Embryonic facial prominence (tissue), 1 donor: ENCODE results near the gene CHRM2.

ENCODE experiments used
- DNase-seq: peaks from one replicate; pipeline ENCODE4 v3.0.0-alpha.2; 2016; ENCODE audit errors: extremely low spot score

CHRM2 gene

GRCh38 chr7:136894789-136895188 is 26.3 kb downstream of the CHRM2 start:
- no peak for DNase-seq

- DNase-seq, result no peak
Observed at GRCh38 chr7:136897676-136898075, 29.2 kb downstream of the CHRM2 start.

- DNase-seq, result no peak
Observed at GRCh38 chr7:136900005-136900404, 31.6 kb downstream of the CHRM2 start.

DNA sequence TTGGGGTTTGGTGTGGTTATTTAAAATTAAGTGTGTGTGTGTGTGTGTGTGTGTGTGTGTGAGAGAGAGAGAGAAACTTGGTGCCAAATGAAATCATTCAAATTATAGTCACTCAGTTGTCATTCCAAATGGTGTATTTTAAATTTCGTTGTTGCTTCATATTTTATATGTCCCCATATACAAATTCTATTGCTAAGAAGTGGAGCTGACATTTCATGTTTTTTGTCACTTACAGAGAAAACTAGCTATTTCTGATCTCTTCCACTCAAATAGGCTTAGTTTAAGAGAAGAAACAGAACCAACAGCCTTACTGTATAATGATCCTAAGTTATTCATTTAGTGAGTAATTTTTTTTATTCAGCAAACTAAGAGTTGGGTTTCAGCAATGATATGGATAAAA is 42.3 kb downstream of the CHRM2 start:
- DNase-seq, result no peak

DNA sequence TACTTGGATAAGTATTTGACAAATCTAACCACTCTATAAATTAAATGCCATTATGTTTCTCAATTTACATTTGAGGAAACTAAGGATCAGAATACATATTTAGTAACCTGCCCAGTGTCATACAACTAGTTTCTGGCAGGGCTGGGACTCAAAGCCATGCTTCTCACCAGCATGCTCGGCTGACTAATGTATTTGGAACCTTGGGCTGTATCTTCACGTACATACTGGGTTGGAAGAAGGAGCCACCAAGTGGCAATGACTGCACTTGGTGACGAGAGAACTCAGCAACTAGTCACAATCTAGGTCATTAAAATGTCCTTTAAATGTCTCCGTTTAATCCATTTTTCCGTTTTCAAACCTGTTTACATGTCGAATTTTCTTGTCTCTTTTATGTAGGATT is 42.9 kb downstream of the CHRM2 start:
- no peak for DNase-seq

DNA sequence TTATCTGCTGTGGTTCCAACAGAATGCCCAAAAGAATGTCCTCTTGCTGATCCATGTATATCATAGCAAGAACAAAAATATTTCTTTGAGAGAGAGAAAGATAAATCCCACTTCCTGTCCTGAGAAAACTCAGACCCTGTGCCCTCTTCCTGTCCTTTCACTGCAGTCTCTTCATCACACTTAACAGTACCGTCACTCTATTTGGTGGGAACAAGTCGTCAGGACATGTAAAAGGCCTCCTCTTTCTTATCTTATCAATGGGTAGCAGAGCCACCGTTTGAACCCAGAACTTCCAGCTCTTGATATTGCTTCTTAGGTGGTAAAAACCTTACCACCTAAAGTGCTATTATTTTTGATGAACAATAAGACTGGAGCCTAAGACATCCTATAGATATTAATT is 43.9 kb downstream of the CHRM2 start:
- DNase-seq, result no peak

DNA sequence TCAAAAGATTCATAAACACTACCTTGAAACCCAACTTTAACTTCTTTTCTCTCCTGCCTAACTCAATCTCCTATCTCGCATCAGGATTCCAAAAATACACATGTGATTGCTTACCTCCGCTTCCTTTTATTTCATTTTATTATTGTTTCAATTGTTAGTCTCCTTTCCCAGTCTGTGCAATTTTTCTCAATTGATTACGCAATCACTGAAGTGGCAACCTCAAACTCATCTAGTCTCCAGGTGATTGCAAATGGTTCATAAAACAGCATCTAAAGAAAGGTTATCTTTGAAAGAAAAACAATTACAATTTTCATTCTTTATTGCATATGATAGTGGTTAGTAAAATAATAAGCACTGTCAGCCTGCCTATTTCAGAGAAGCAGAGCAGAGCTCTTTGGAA is 45.6 kb downstream of the CHRM2 start:
- no peak for DNase-seq

DNA sequence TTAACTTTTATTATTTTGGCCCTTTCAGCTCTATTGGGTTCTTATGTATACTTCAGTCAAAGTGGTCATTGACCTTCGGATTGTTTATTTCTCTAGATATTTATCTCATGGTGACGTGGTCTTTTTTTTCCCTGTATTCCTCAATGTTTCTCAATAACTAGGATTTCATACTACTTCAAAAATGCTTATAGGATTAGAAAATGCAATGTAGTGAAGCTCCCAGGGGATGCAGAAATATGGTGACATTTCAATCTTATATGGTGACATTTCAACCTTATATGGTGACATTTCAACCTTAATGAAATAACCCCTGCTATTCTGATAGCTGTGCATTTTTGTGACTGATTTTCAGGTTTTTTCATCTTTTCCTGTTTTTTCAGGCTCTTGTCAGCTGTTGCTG is 51.4 kb downstream of the CHRM2 start:
- DNase-seq, result no peak

DNA sequence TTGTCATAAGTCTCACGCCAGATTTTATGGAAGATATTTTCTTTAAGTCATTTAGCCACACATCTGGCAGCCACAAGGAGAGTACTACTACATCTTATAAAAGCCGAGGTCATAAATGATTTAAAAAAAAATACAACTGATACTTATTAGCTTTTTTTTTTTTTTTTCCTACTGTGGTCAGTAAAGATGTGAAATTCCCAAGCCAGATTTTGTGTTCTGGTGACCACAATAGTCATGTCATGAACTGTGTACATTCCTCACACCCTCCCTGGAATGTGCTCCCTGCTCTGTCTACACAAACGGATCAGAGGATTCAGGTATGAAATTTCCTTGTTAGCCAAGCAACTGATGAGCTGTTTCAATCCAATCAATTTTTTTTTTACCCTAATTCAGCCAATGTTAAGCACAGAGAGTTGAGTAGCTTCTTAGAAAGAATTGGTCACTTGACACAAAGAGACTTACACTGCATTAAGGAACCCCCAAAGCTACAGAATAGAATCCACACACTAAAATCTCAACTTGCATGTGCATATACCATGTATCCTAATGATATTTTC is 54.7 kb downstream of the CHRM2 start:
- no peak for DNase-seq

GRCh38 chr7:136925044-136925443 is 56.6 kb downstream of the CHRM2 start:
- no peak for DNase-seq

DNA sequence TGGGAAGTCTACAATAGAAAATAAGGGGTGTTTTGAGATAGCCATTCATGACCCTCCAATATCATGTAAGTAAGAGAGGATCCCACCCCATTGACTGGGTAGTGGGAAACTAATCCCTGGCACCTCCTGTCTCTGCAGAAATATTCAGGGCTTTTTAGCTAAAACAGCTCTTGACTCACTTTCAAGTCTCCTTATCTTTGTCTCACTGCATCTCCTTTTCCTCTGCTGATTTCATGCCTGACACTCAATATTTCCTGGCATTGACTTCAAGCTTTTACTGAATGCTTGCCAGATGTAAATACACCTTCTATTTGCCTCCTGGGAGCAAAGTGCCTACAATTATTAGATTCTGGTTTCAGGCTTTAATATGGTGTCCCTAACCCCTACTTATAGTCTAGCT is 57.1 kb downstream of the CHRM2 start:
- no peak for DNase-seq

- DNase-seq, result no peak
Observed at GRCh38 chr7:136931169-136931867, 62.9 kb downstream of the CHRM2 start.

- DNase-seq, result no peak
Observed at GRCh38 chr7:136937436-136937835, 69.0 kb downstream of the CHRM2 start.

DNA sequence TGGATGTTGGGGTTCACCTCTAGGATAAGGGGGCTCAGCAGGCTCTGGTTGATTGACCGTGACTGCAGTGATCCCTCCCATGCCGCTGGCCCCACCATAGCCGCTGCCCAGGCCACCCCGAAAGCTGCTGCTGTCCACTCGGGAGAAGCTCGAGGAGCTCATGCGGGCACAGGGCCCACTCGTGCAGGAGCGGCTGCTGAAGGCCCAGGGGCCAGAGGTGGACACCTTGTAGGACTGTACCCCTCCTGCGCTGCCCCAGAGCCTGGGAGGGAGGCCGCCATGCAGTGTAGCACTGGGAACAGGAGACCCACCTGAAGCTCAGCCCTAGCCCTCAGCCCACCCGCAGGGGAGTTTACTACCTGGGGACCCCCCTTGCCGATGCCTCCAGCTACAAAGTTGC is 70.0 kb downstream of the CHRM2 start:
- DNase-seq, result no peak

DNA sequence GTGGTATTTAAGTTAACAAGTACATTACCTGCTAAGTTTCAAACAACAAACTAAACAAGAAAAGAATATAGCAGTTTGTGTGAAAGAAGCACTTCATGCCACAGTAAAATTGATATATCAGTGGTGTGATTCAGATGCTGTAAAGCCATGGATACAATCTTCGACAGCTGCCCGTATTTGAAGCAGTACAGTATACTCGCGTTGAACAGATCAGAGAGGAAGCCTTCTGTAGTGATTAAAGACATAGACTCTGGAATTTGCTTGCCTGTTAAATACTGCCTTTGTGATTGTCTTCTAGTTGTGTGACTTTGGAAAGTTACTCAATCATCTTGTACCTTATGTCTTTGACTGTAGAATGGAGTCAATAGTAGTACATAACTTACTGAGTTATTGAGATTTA is 71.7 kb downstream of the CHRM2 start:
- no peak for DNase-seq

DNA sequence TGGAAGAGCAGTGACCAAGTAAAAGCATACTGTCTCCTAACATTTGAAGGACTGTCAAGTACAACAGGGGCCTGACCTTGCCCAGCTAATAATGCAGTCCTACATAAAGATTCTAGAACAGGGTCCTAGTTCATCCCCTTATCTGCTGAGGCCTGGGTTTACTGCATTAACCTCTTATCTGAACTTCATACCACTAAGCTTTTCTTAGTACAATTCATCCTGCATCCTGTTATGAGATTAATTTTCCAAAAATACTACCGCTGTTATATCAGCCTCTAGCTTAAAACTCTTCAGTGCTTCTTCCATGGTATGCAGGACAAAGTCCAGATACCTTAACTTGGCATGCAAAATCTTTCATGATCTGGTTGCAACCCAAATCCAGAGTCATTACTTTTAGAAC is 72.5 kb downstream of the CHRM2 start:
- DNase-seq, result no peak

- no peak for DNase-seq
Observed at GRCh38 chr7:136941816-136942215, 73.4 kb downstream of the CHRM2 start.

DNA sequence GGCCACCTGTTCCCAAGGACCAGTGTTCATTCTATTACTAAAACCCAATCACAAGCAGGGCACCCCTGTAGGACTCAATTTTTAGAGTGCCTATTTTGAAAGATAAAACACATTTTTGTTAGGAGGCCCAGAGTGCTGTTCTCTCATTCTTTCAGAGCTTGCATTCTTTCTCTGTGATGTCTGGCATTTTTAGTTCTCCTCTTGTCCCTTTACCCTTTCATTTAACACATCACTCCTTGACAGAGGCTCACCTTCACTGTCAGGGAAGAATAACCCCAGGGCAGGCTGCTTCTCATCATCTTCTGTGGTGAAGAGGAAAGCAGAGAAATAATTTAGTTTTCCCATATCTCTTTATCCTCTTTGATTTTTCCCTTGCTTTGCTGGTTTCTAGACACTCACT is 73.9 kb downstream of the CHRM2 start:
- no peak for DNase-seq

GRCh38 chr7:136942994-136943393 is 74.5 kb downstream of the CHRM2 start:
- DNase-seq, result no peak

- no peak for DNase-seq
Observed at GRCh38 chr7:136947347-136947746, 78.9 kb downstream of the CHRM2 start.

DNA sequence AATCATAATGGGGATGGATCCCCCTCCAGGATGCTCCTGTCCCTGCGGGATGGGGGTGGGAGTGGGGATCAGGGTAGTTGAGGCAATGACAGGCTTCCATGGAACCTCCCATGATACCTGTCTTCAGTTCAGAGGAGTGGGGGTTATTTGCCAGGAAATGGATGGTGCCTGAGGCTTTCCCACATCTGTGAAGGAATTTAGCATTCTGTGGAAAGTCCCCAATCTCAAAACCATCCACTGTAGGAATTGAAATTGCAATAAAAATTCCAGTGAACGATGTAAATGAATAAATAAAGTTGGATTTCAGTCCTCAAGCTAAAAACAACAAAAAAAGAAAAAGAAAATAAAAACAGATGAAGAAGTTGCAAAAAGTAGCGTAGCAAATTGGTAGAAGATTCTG is 81.9 kb downstream of the CHRM2 start:
- no peak for DNase-seq

DNA sequence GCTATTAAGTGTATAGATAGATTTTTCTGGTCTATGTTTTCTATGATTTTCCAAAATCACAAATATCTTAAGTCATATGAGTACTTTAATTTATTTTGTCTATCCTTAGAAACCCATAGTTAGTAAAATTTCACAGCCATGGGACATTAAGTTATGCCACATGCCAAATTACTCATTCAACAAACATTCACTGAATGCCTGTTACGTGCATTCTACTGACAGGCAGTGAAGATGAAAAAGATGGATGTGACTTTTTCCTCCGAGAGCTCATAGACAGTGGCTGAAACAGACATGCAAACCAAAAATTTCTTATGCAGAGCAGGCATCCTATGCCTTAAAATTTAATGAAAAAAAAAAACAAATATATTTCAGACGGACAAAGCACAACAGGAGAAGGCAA is 84.9 kb downstream of the CHRM2 start:
- no peak for DNase-seq

DNA sequence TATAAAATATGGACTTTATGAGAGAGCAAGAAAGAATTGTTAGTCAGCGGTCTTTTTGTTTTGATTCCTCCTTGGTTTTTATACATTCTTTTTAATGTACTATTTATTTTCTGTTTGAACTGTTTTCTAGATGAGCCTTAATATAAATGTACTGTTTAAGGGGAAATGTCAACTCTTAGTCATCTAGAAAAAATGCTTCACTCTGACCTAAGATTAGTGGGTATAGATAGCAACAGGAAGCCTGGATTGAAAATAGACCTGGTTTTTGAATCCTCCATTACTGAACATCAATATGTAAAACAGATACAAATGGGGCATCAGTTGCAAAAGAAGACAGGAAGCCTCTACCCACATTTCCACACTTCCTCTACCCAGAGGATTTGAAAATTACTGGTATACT is 87.8 kb downstream of the CHRM2 start:
- no peak for DNase-seq

- DNase-seq, result no peak
Observed at GRCh38 chr7:136956671-136957070, 88.2 kb downstream of the CHRM2 start.
